ENCODE results near the gene TMEM259.
"Not testable (repeated sequence)": the region's sequence is repeated elsewhere in the genome, so short reads cannot be mapped to it uniquely, and the experiment has no call there.

TMEM259 gene

GRCh38 chr19:1028062-1028926 is 7.4 kb upstream of the TMEM259 start:
- peak overlapping the region; percentile 98 for H3K9ac ChIP-seq (ENCODE audit: low read length)
- peak overlapping the region; percentile 77 for H3K4me3 ChIP-seq (ENCODE audit: low read length)

DNA sequence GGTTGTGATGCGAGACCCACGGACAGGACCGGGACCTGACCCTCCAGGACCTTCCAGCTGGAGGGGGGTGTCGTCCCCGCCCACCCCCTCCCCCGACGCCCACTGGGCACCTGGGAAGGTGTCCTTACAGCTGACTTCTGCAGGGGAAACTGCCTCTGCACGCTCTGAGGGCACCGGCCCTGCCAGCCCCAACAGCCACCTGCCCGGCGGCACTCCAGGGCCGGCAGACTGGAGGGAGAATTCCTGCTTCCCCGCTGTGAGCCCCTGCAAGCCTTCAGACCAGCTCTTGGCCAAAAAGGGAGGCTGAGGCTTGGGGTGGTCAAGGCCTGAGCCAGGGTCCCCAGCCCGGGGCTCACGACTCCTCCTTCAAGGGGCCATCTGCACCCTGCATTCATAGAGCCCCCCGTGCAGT is 6.7 kb upstream of the TMEM259 start:
- no peak overlapping the region for H3K27ac ChIP-seq (ENCODE audit: low read length)
- H3K27me3 ChIP-seq (ENCODE audit: control insufficient read depth, insufficient read depth, low read length), result no peaks in the 10 kb centered on the region
- peak overlapping the region; percentile 98 for H3K9ac ChIP-seq (ENCODE audit: low read length)
- no peaks in the 10 kb centered on the region for H3K4me1 ChIP-seq (ENCODE audit: control insufficient read depth, low read depth, low read length)
- H3K9me3 ChIP-seq (ENCODE audit: control insufficient read depth, low read depth, low read length), result no peaks in the 10 kb centered on the region
- peaks cover 27% of the 10 kb centered on the region for H3K36me3 ChIP-seq (ENCODE audit: control insufficient read depth, low read depth, low read length)
- H3K4me3 ChIP-seq (ENCODE audit: low read length), result peak overlapping the region; percentile 77

More at GRCh38 chr19:1028062-1028926, 7.4 kb upstream of the TMEM259 start:
- no peaks in the 10 kb centered on the region for H3K27me3 ChIP-seq (ENCODE audit: control insufficient read depth, insufficient read depth, low read length)
- H3K4me1 ChIP-seq (ENCODE audit: control insufficient read depth, low read depth, low read length), result no peaks in the 10 kb centered on the region
- H3K27ac ChIP-seq (ENCODE audit: low read length), result no peak overlapping the region
- no peaks in the 10 kb centered on the region for H3K9me3 ChIP-seq (ENCODE audit: control insufficient read depth, low read depth, low read length)
- peaks cover 33% of the 10 kb centered on the region for H3K36me3 ChIP-seq (ENCODE audit: control insufficient read depth, low read depth, low read length)

GRCh38 chr19:1026783-1027649 is 6.1 kb upstream of the TMEM259 start:
- Histone ChIP-seq H3K27me3 (ENCODE audit: control insufficient read depth, insufficient read depth, low read length) (no peaks in the 10 kb centered on the region), H3K4me1 (ENCODE audit: control insufficient read depth, low read depth, low read length) (no peaks in the 10 kb centered on the region), H3K4me3 (ENCODE audit: low read length) (peak overlapping the region; percentile 77), H3K9me3 (ENCODE audit: control insufficient read depth, low read depth, low read length) (no peaks in the 10 kb centered on the region), H3K36me3 (ENCODE audit: control insufficient read depth, low read depth, low read length) (peaks cover 20% of the 10 kb centered on the region), H3K9ac (ENCODE audit: low read length) (peak overlapping the region; percentile 98), H3K27ac (ENCODE audit: low read length) (peak overlapping the region; percentile 50)

GRCh38 chr19:1025960-1026782 is 5.2 kb upstream of the TMEM259 start, which contains the start of gene CNN2:
Gene CNN2, plus strand, starts transcription at chr19:1026608. Its CDS starts 54 bp downstream, at chr19:1026662.
- Histone ChIP-seq H3K27ac (ENCODE audit: low read length) (peak within 1 kb of the TSS; percentile 50), H3K4me3 (ENCODE audit: low read length) (peak within 1 kb of the TSS; percentile 77), H3K9me3 (ENCODE audit: control insufficient read depth, low read depth, low read length) (no peaks in the 10 kb centered on the region), H3K9ac (ENCODE audit: low read length) (peak within 1 kb of the TSS; percentile 98), H3K27me3 (ENCODE audit: control insufficient read depth, insufficient read depth, low read length) (no peaks in the 10 kb centered on the region), H3K4me1 (ENCODE audit: control insufficient read depth, low read depth, low read length) (no peaks in the 10 kb centered on the region), H3K36me3 (ENCODE audit: control insufficient read depth, low read depth, low read length) (peaks cover 15% of the 10 kb centered on the region)

DNA sequence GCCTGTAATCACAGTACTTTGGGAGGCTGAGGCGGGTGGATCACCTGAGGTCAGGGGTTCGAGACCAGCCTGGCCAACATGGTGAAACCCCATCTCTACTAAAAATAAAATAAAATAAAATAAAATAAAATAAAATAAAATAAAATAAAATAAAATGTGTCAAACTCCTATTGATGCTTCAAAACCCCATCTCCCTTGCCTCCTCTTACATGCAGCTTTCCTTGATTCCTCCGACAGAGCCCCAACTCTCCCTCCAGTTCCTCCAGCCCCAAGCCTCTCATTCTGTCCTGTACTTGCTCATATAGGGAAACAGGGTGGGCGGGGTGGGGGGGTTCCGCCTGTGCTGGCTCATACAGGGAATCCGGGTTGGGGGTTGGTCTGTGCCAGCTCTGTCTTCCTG is 4.2 kb upstream of the TMEM259 start:
- not testable (repeated sequence) for H3K27ac ChIP-seq (ENCODE audit: low read length); H3K4me1 ChIP-seq (ENCODE audit: control insufficient read depth, low read depth, low read length); H3K4me3 ChIP-seq (ENCODE audit: low read length); H3K9me3 ChIP-seq (ENCODE audit: control insufficient read depth, low read depth, low read length); H3K9ac ChIP-seq (ENCODE audit: low read length); H3K27me3 ChIP-seq (ENCODE audit: control insufficient read depth, insufficient read depth, low read length); H3K36me3 ChIP-seq (ENCODE audit: control insufficient read depth, low read depth, low read length)

GRCh38 chr19:1023883-1024188 is 2.9 kb upstream of the TMEM259 start:
- H3K27ac ChIP-seq (ENCODE audit: low read length); H3K9ac ChIP-seq (ENCODE audit: low read length); H3K4me1 ChIP-seq (ENCODE audit: control insufficient read depth, low read depth, low read length); H3K27me3 ChIP-seq (ENCODE audit: control insufficient read depth, insufficient read depth, low read length); H3K9me3 ChIP-seq (ENCODE audit: control insufficient read depth, low read depth, low read length); H3K36me3 ChIP-seq (ENCODE audit: control insufficient read depth, low read depth, low read length); H3K4me3 ChIP-seq (ENCODE audit: low read length): not testable (repeated sequence)

- Histone ChIP-seq H3K36me3 (ENCODE audit: control insufficient read depth, low read depth, low read length) (no peaks in the 10 kb centered on the region), H3K4me3 (ENCODE audit: low read length) (peak overlapping the region; percentile 81), H3K9ac (ENCODE audit: low read length) (peak overlapping the region; percentile 62), H3K27ac (ENCODE audit: low read length) (no peak overlapping the region), H3K9me3 (ENCODE audit: control insufficient read depth, low read depth, low read length) (no peaks in the 10 kb centered on the region), H3K27me3 (ENCODE audit: control insufficient read depth, insufficient read depth, low read length) (no peaks in the 10 kb centered on the region), H3K4me1 (ENCODE audit: control insufficient read depth, low read depth, low read length) (peaks cover 6% of the 10 kb centered on the region)
Observed at GRCh38 chr19:1019980-1020867, 699 bp downstream of the TMEM259 start.

DNA sequence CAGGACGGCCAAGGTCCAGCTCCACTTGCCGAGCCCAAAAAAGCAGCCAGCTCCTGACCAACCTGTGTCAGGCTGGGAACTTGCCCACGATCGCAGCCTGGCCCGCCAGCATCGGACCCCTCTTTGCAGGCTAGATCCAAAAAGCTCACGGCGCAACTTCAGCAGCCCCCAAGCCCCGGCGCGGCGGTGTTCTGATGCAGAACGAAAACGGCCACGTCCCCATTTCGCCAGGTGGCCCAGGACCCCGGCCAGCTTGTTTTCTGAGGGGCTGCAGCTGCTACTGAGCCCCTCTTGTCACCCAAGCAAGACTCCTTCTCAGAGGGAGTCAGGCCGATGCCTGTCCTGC is 1.3 kb downstream of the TMEM259 start:
- no peaks in the 10 kb centered on the region for H3K36me3 ChIP-seq (ENCODE audit: control insufficient read depth, low read depth, low read length)
- no peak overlapping the region for H3K27ac ChIP-seq (ENCODE audit: low read length)
- H3K9me3 ChIP-seq (ENCODE audit: control insufficient read depth, low read depth, low read length), result no peaks in the 10 kb centered on the region
- H3K27me3 ChIP-seq (ENCODE audit: control insufficient read depth, insufficient read depth, low read length), result no peaks in the 10 kb centered on the region
- peak overlapping the region; percentile 62 for H3K9ac ChIP-seq (ENCODE audit: low read length)
- peaks cover 6% of the 10 kb centered on the region for H3K4me1 ChIP-seq (ENCODE audit: control insufficient read depth, low read depth, low read length)
- peak overlapping the region; percentile 81 for H3K4me3 ChIP-seq (ENCODE audit: low read length)

DNA sequence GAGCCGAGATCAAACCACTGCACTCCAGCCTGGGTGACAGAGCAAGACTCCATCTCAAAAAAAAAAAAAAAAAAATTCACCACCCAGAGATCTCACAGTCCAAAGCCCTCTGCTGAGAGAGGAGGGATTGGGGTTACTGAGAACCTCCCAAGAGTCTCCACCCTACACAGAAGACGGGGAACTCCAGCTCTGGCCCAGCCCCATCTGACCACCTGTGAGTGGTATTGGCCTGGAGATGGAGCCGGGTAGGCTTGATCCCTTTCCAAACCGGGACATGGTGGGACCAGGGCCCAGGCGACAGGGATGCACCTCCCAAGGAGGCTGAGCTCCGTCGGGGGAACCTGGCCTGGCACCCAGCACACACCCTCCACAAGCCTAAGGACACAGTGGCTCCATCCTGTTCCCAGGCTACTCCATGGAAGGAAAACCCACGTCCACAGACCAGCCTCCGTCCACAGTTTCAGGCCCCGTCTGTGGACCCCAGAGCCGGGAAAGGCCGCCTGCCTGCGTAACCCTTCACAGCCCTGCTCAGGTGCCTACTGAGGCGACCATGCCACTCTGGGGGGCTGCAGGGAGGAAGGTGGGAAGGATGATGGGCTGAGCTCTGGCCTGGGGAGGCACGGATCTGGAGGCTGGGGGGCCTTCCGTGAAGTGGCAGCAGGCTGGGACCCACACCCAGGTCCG is 1.8 kb downstream of the TMEM259 start:
- H3K36me3 ChIP-seq (ENCODE audit: control insufficient read depth, low read depth, low read length), result peaks cover 2% of the 10 kb centered on the region
- peaks cover 6% of the 10 kb centered on the region for H3K4me1 ChIP-seq (ENCODE audit: control insufficient read depth, low read depth, low read length)
- H3K4me3 ChIP-seq (ENCODE audit: low read length), result peak overlapping the region; percentile 81

DNA sequence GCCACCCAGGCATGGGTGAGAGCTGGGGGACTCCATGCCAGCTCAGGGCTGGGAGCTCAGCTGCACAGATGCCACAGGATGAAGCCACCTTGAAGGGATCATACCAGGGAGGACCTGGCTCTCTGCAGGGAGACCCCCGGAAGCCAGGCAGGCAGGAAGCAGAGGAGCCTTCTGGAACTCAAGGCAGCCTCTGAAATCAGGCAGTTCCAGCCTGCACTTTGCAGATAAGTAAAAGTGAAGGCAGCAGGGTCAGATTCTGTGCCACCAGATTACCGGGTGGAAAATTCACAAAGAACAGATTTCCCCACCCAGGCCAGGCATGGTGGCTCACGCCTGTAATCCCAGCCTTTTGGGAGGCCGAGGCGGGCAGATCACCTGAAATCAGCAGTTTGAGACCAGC is 2.5 kb downstream of the TMEM259 start:
- Histone ChIP-seq H3K36me3 (ENCODE audit: control insufficient read depth, low read depth, low read length) (peaks cover 8% of the 10 kb centered on the region), H3K27me3 (ENCODE audit: control insufficient read depth, insufficient read depth, low read length) (no peaks in the 10 kb centered on the region), H3K9ac (ENCODE audit: low read length) (no peak overlapping the region), H3K27ac (ENCODE audit: low read length) (no peak overlapping the region), H3K4me1 (ENCODE audit: control insufficient read depth, low read depth, low read length) (peaks cover 6% of the 10 kb centered on the region), H3K4me3 (ENCODE audit: low read length) (no peak overlapping the region), H3K9me3 (ENCODE audit: control insufficient read depth, low read depth, low read length) (no peaks in the 10 kb centered on the region)

More for the DNA sequence above, 1.8 kb downstream of the TMEM259 start:
- no peak overlapping the region for H3K27ac ChIP-seq (ENCODE audit: low read length)
- no peak overlapping the region for H3K9ac ChIP-seq (ENCODE audit: low read length)
- H3K27me3 ChIP-seq (ENCODE audit: control insufficient read depth, insufficient read depth, low read length), result no peaks in the 10 kb centered on the region
- no peaks in the 10 kb centered on the region for H3K9me3 ChIP-seq (ENCODE audit: control insufficient read depth, low read depth, low read length)
